OCI-LY7 (cell line): ENCODE results near the gene FAM107A. TPM values are rescaled to one million over a fixed set of nuclear protein-coding genes. Genes with fewer than 3 reads are reported as not detected.

Experiments
- BruUV-seq: library from RNA; stranded (reverse); fragments of 400-500 nt; replicated peaks from 2 replicates; lab custom pipeline; 2021; lab: Mats Ljungman, UMichigan
- CTCF ChIA-PET: fragments of 300-600 bp; sonication (Branson Sonifier 250); formaldehyde crosslinking; loops from one replicate; lab custom pipeline; 2022; ENCODE audit warnings: antibody characterized with exemption; ENCODE audit not compliant: unreplicated experiment; lab: Charles Lee
- POLR2A ChIA-PET: fragments of 300-600 bp; sonication (Branson Sonifier 250); formaldehyde crosslinking; loops from one replicate; lab custom pipeline; 2022; ENCODE audit warnings: antibody characterized with exemption; lab: Charles Lee
- DNase-seq: peaks from one replicate; pipeline ENCODE4 v3.0.0-alpha.2; 2015; ENCODE audit warnings: low spot score
- H2AFZ ChIP-seq: fragments of 200-600 bp; sonication (generic), shearing (Covaris generic); 2 replicates; pipeline ENCODE4 v1.6.1; 2014; ENCODE audit warnings: mild to moderate bottlenecking, antibody characterized with exemption, low read length, moderate library complexity
- H3K27ac ChIP-seq: fragments of 200-600 bp; sonication (generic); 2 replicates; pipeline ENCODE4 v1.5.1; 2014; ENCODE audit warnings: mixed run types, low read depth, mild to moderate bottlenecking, moderate library complexity, low read length, inconsistent platforms; ENCODE audit not compliant: poor library complexity, severe bottlenecking
- H3K36me3 ChIP-seq: fragments of 200-600 bp; sonication (generic); 2 replicates; pipeline ENCODE4 v1.6.1; 2014; ENCODE audit warnings: mild to moderate bottlenecking, antibody characterized with exemption, low read length, moderate library complexity, mixed read lengths; ENCODE audit not compliant: insufficient read depth
- H3K4me1 ChIP-seq: fragments of 200-600 bp; sonication (generic); 2 replicates; pipeline ENCODE4 v1.5.1; 2014; ENCODE audit warnings: mild to moderate bottlenecking, low read length; ENCODE audit not compliant: insufficient read depth, poor library complexity, severe bottlenecking
- H3K4me2 ChIP-seq: fragments of 200-600 bp; sonication (generic); 2 replicates; pipeline ENCODE4 v1.6.1; 2014; ENCODE audit warnings: mild to moderate bottlenecking, low read length
- H3K4me3 ChIP-seq: fragments of 200-600 bp; sonication (generic); 2 replicates; pipeline ENCODE4 v1.5.1; 2014; ENCODE audit warnings: mild to moderate bottlenecking, low read depth, low read length; ENCODE audit not compliant: poor library complexity, severe bottlenecking
- H3K79me2 ChIP-seq: fragments of 200-600 bp; sonication (generic); 2 replicates; pipeline ENCODE4 v1.6.1; 2016; ENCODE audit warnings: low read depth, mild to moderate bottlenecking, low read length, moderate library complexity, mixed read lengths; ENCODE audit not compliant: insufficient read depth
- H3K9me2 ChIP-seq: fragments of 200-600 bp; sonication (generic); 2 replicates; pipeline ENCODE4 v1.6.1; 2016; ENCODE audit warnings: mild to moderate bottlenecking, low read length, mixed read lengths; ENCODE audit not compliant: insufficient read depth
- H3K9me3 ChIP-seq: fragments of 200-600 bp; sonication (generic); 2 replicates; pipeline ENCODE4 v1.6.1; 2014; ENCODE audit warnings: mild to moderate bottlenecking, mixed run types, low read length, mixed read lengths
- H4K20me1 ChIP-seq: fragments of 200-600 bp; sonication (generic); 2 replicates; pipeline ENCODE4 v1.6.1; 2014; ENCODE audit warnings: mild to moderate bottlenecking, antibody characterized with exemption, low read length, moderate library complexity, mixed read lengths; ENCODE audit not compliant: insufficient read depth
- CTCF ChIP-seq: fragments of 200-600 bp; sonication (generic); conservative IDR thresholded peaks from 2 replicates; pipeline ENCODE4 v1.5.1; 2014; ENCODE audit warnings: mild to moderate bottlenecking, antibody characterized with exemption, low read length, moderate library complexity, mixed read lengths
- EZH2phosphoT487 ChIP-seq: fragments of 200-600 bp; sonication (generic); IDR thresholded peaks from 2 replicates; pipeline ENCODE4 v1.6.1; 2018; ENCODE audit warnings: low read depth, borderline replicate concordance, mild to moderate bottlenecking, mixed run types, antibody characterized with exemption, low read length, moderate library complexity, mixed read lengths
- intact Hi-C: fragments of 100-400 bp; cut with micrococcal nuclease; formaldehyde crosslinking; loops from one replicate; pipeline ENCODE4 v1.10.0; 2022; ENCODE audit not compliant: unreplicated experiment
- total RNA-seq, 2 experiments: library from RNA; depleted of rRNA in 1 of 2; stranded (reverse); fragments of >200 nt in 1 of 2; shearing (Covaris generic) in 1 of 2; gene quantifications; 2 replicates each; pipeline ENCODE4 v1.2.3, GENCODE V29; 2014 to 2022

FAM107A gene
- total RNA-seq, 2 experiments from 2014 or later = not detected

- H3K4me1 ChIP-seq = peaks cover 15% of the 10 kb centered on the region
- no TSS peak for BruUV-seq
- TF ChIP-seq CTCF = no peak
- TF ChIP-seq EZH2phosphoT487 = no peak
- H3K4me2 ChIP-seq = no peak overlapping the region
- no peaks in the 10 kb centered on the region for H4K20me1 ChIP-seq
- ChIA-PET CTCF (no interaction called here), POLR2A (interaction anchor here (0.7 kb wide), 1 partner anchor 52 kb away, joined by 9 read pairs; no protein-coding TSS in a partner anchor)
- no peak overlapping the region for H2AFZ ChIP-seq
- no peaks in the 10 kb centered on the region for H3K9me2 ChIP-seq
- H3K36me3 ChIP-seq = no peaks in the 10 kb centered on the region
- intact Hi-C loops = no loop called here
- no peaks in the 10 kb centered on the region for H3K79me2 ChIP-seq
- no peak for DNase-seq
- H3K4me3 ChIP-seq = no peak overlapping the region
- no peak overlapping the region for H3K27ac ChIP-seq
- no peaks in the 10 kb centered on the region for H3K9me3 ChIP-seq
These were observed 12.6 kb downstream of the FAM107A start for GRCh38 chr3:58564456-58565160.

- ChIA-PET CTCF (no interaction called here), POLR2A (no interaction called here)
- peaks cover 12% of the 10 kb centered on the region for H3K4me1 ChIP-seq
- H3K27ac ChIP-seq = no peak overlapping the region
- H3K79me2 ChIP-seq = no peaks in the 10 kb centered on the region
- H3K9me2 ChIP-seq = no peaks in the 10 kb centered on the region
- H3K4me3 ChIP-seq = no peak overlapping the region
- H3K4me2 ChIP-seq = no peak overlapping the region
- intact Hi-C loops = no loop called here
- DNase-seq = no peak
- no TSS peak for BruUV-seq
- H3K36me3 ChIP-seq = no peaks in the 10 kb centered on the region
- no peak for TF ChIP-seq CTCF
- TF ChIP-seq EZH2phosphoT487 = no peak
- H4K20me1 ChIP-seq = no peaks in the 10 kb centered on the region
- H2AFZ ChIP-seq = no peak overlapping the region
- no peaks in the 10 kb centered on the region for H3K9me3 ChIP-seq
These were observed 13.1 kb downstream of the FAM107A start for GRCh38 chr3:58564054-58564453.

- Histone ChIP-seq H3K4me3 (no peak overlapping the region), H3K4me1 (peaks cover 8% of the 10 kb centered on the region), H3K36me3 (no peaks in the 10 kb centered on the region), H4K20me1 (no peaks in the 10 kb centered on the region), H3K9me3 (no peaks in the 10 kb centered on the region), H3K79me2 (no peaks in the 10 kb centered on the region), H3K4me2 (no peak overlapping the region), H2AFZ (no peak overlapping the region), H3K27ac (no peak overlapping the region), H3K9me2 (no peaks in the 10 kb centered on the region)
- no peak for TF ChIP-seq EZH2phosphoT487
- no peak for TF ChIP-seq CTCF
- no TSS peak for BruUV-seq
- intact Hi-C loops = no loop called here
- DNase-seq = no peak
- ChIA-PET CTCF (no interaction called here), POLR2A (no interaction called here)
These were observed 13.7 kb downstream of the FAM107A start for GRCh38 chr3:58563386-58564035.
